IPS-11a (cell line): ENCODE results near the gene CFAP410.

Experiments used
- H3K4me3 ChIP-seq: one replicate; pipeline ENCODE4 v1.5.1; 2013; ENCODE audit warnings: low read depth, low read length, control low read depth

CFAP410 gene

GRCh38 chr21:44300262-44300959, 38.8 kb downstream of the CFAP410 start:
- H3K4me3 ChIP-seq: peak overlapping the region; percentile 56

- peak within 1 kb of the TSS; percentile 56 for H3K4me3 ChIP-seq
These were observed 39.5 kb downstream of the CFAP410 start, which contains the start of gene PFKL for GRCh38 chr21:44299458-44300261. TSS of gene PFKL (plus strand) at chr21:44300053. CDS start at chr21:44300106, 53 bp downstream.

GRCh38 chr21:44299085-44299457, 40.1 kb downstream of the CFAP410 start:
- H3K4me3 ChIP-seq: peak overlapping the region; percentile 56

GRCh38 chr21:44298301-44298700, 40.9 kb downstream of the CFAP410 start:
- no peak overlapping the region for H3K4me3 ChIP-seq

- no peak overlapping the region for H3K4me3 ChIP-seq
These were observed 41.5 kb downstream of the CFAP410 start for GRCh38 chr21:44297525-44298290.

- no peak overlapping the region for H3K4me3 ChIP-seq
These were observed 42.3 kb downstream of the CFAP410 start for GRCh38 chr21:44296916-44297315.

GRCh38 chr21:44296103-44296519, 43.1 kb downstream of the CFAP410 start:
- no peak overlapping the region for H3K4me3 ChIP-seq

- no peak overlapping the region for H3K4me3 ChIP-seq
These were observed 43.5 kb downstream of the CFAP410 start for GRCh38 chr21:44295646-44296045.

- no peak overlapping the region for H3K4me3 ChIP-seq
These were observed 44.0 kb downstream of the CFAP410 start for GRCh38 chr21:44295163-44295573.

- no peak overlapping the region for H3K4me3 ChIP-seq
These were observed 44.6 kb downstream of the CFAP410 start for GRCh38 chr21:44294391-44295162.

- H3K4me3 ChIP-seq: no peak overlapping the region
These were observed 45.5 kb downstream of the CFAP410 start for GRCh38 chr21:44293551-44294231.

- H3K4me3 ChIP-seq: no peak overlapping the region
These were observed 46.4 kb downstream of the CFAP410 start for GRCh38 chr21:44292812-44293195.

GRCh38 chr21:44291936-44292811, 47.0 kb downstream of the CFAP410 start:
- no peak overlapping the region for H3K4me3 ChIP-seq

GRCh38 chr21:44291078-44291935, 47.9 kb downstream of the CFAP410 start:
- no peak overlapping the region for H3K4me3 ChIP-seq

GRCh38 chr21:44290327-44291077, 48.7 kb downstream of the CFAP410 start:
- H3K4me3 ChIP-seq: no peak overlapping the region

- H3K4me3 ChIP-seq: no peak overlapping the region
These were observed 49.7 kb downstream of the CFAP410 start for GRCh38 chr21:44289381-44290010.
